GM12878 (cell line): ENCODE data around the gene DNAH8. TPM values are rescaled to one million over a fixed set of nuclear protein-coding genes. Genes with fewer than 3 reads are reported as not detected.

ENCODE experiments used
- ATAC-seq: fragments of 200-7000 bp; cut with Tn5 transposase; 3 replicates; pipeline ENCODE4 v1.9.1; 2020; ENCODE audit warnings: mild to moderate bottlenecking, moderate library complexity
- BruUV-seq: library from RNA; stranded (reverse); fragments of 400-500 nt; replicated peaks from 2 replicates; lab custom pipeline; 2021; lab: Mats Ljungman, UMichigan
- CTCF ChIA-PET: fragments of 300-600 bp; sonication (Branson Sonifier 250); formaldehyde crosslinking; extraction: SDS; loops from one replicate; lab custom pipeline; 2021; ENCODE audit warnings: inconsistent platforms; lab: Yijun Ruan, JAX
- POLR2A ChIA-PET: fragments of 350-600 bp; formaldehyde crosslinking; extraction: SDS; loops from one replicate; lab custom pipeline; 2021; ENCODE audit warnings: inconsistent platforms; lab: Charles Lee
- RAD21 ChIA-PET: fragments of 300-600 bp; sonication (Branson Sonifier 250); formaldehyde crosslinking; loops from one replicate; lab custom pipeline; 2023; ENCODE audit warnings: antibody characterized with exemption; ENCODE audit not compliant: unreplicated experiment; lab: Charles Lee
- SMC1A ChIA-PET: fragments of 300-600 bp; sonication (Branson Sonifier 250); formaldehyde crosslinking; loops from one replicate; lab custom pipeline; 2023; ENCODE audit not compliant: unreplicated experiment, uncharacterized antibody; lab: Charles Lee
- DNase-seq: peaks from one replicate; pipeline ENCODE4 v3.0.0-alpha.2; 2011; ENCODE audit warnings: low read depth, low spot score
- FAIRE-seq: peaks from 3 replicates; lab custom pipeline; 2011; peaks lifted over from hg19 to GRCh38; lab: Jason Lieb, UNC
- H2AFZ ChIP-seq: 2 replicates; pipeline ENCODE4 v1.6.0; 2011; ENCODE audit warnings: low read depth, low read length, control low read depth; ENCODE audit not compliant: control insufficient read depth
- H3K27ac ChIP-seq: 2 replicates; pipeline ENCODE4 v1.5.1; 2011; ENCODE audit warnings: control low read depth; ENCODE audit not compliant: control insufficient read depth, insufficient read depth
- H3K27me3 ChIP-seq, 2 experiments: replicated peaks in 1 of 2; 2 replicates each; pipeline versions ENCODE4 v1.6.0 to v1.6.1; 2011; ENCODE audit warnings: low read length in 1 of 2; ENCODE audit not compliant: control insufficient read depth in 2 of 2, insufficient read depth in 2 of 2
- H3K36me3 ChIP-seq, 2 experiments: 2 replicates each; pipeline ENCODE4 v1.5.1; 2011; ENCODE audit warnings: low read length in 1 of 2; ENCODE audit not compliant: control insufficient read depth in 2 of 2, insufficient read depth in 2 of 2
- H3K4me1 ChIP-seq: 2 replicates; pipeline ENCODE4 v1.6.1; 2011; ENCODE audit warnings: mild to moderate bottlenecking, low read length, moderate library complexity, mixed read lengths; ENCODE audit not compliant: control insufficient read depth, insufficient read depth
- H3K4me2 ChIP-seq: 2 replicates; pipeline ENCODE4 v1.6.0; 2011; ENCODE audit warnings: control low read depth; ENCODE audit not compliant: control insufficient read depth, insufficient read depth
- H3K4me3 ChIP-seq: fragments of 200-600 bp; sonication (generic); 2 replicates; pipeline ENCODE4 v1.5.1; 2016
- H3K79me2 ChIP-seq: 2 replicates; pipeline ENCODE4 v1.6.0; 2011; ENCODE audit warnings: low read length; ENCODE audit not compliant: control insufficient read depth, insufficient read depth
- H3K9ac ChIP-seq: 2 replicates; pipeline ENCODE4 v1.8.0; 2011; ENCODE audit warnings: low read length, control low read depth, mixed read lengths; ENCODE audit not compliant: control insufficient read depth, insufficient read depth
- H3K9me3 ChIP-seq: replicated peaks from 3 replicates; pipeline ENCODE4 v1.5.1; 2011; ENCODE audit warnings: mild to moderate bottlenecking, low read length; ENCODE audit not compliant: control insufficient read depth, insufficient read depth
- H4K20me1 ChIP-seq: 2 replicates; pipeline ENCODE4 v1.6.0; 2011; ENCODE audit not compliant: control insufficient read depth, insufficient read depth
- CREB1 ChIP-seq: IDR thresholded peaks from 2 replicates; pipeline ENCODE4 v1.6.1; 2012; ENCODE audit warnings: low read depth, mild to moderate bottlenecking, inconsistent platforms
- CTCF ChIP-seq, 3 experiments: IDR thresholded peaks in 2 of 3; conservative IDR thresholded peaks in 1 of 3; 2 replicates each; pipeline ENCODE4 v1.5.1; 2011; ENCODE audit warnings: low read depth in 3 of 3, low read length in 3 of 3, mild to moderate bottlenecking in 3 of 3, control low read depth in 2 of 3, moderate library complexity in 2 of 3, inconsistent platforms in 1 of 3, mixed read lengths in 1 of 3; ENCODE audit not compliant: control insufficient read depth in 2 of 3, insufficient read depth in 1 of 3; ENCODE audit errors: extremely low read depth in 1 of 3
- FOXM1 ChIP-seq: IDR thresholded peaks from 2 replicates; pipeline ENCODE4 v1.6.1; 2012; ENCODE audit warnings: low read depth, mild to moderate bottlenecking, inconsistent platforms, low read length, moderate library complexity
- MEF2A ChIP-seq: IDR thresholded peaks from 2 replicates; pipeline ENCODE4 v1.6.1; 2011; ENCODE audit warnings: low read depth, mild to moderate bottlenecking, low read length, moderate library complexity; ENCODE audit not compliant: insufficient read depth
- RAD21 ChIP-seq: IDR thresholded peaks from 2 replicates; pipeline ENCODE4 v1.6.1; 2011; ENCODE audit warnings: mild to moderate bottlenecking, low read depth, low read length, moderate library complexity; ENCODE audit not compliant: insufficient read depth
- RBBP5 ChIP-seq: fragments of 200-600 bp; sonication (generic); conservative IDR thresholded peaks from 2 replicates; pipeline ENCODE4 v1.6.1; 2016
- SMAD1 ChIP-seq: fragments of 450-650 bp; IDR thresholded peaks from 2 replicates; pipeline ENCODE4 v1.6.1; 2018; ENCODE audit warnings: mild to moderate bottlenecking, low read depth; ENCODE audit not compliant: partially characterized antibody
- SMC3 ChIP-seq: IDR thresholded peaks from 2 replicates; pipeline ENCODE4 v1.6.1; 2011; ENCODE audit warnings: low read length, improper control_type of control experiment, borderline replicate concordance
- ZBTB11 ChIP-seq: fragments of 450-650 bp; formaldehyde crosslinking; IDR thresholded peaks from 2 replicates; pipeline ENCODE4 v1.5.0; 2022; ENCODE audit warnings: mild to moderate bottlenecking, missing genetic modification characterization
- ZNF274 ChIP-seq: IDR thresholded peaks from one replicate; pipeline ENCODE4 v1.8.0; 2011; ENCODE audit not compliant: insufficient read length, insufficient read depth
- ZSCAN29 ChIP-seq: fragments of 450-650 bp; IDR thresholded peaks from 2 replicates; pipeline ENCODE4 v1.6.1; 2017; ENCODE audit warnings: mild to moderate bottlenecking, moderate library complexity
- WGBS: methylation state at CpG from one replicate; pipeline ENCODE4 v1.1.6; 2016; ENCODE audit warnings: low lambda C conversion rate; ENCODE audit not compliant: insufficient replicate concordance, insufficient coverage; ENCODE audit errors: missing lambda C conversion rate; 5-methylcytosine and 5-hydroxymethylcytosine counted together
- in situ Hi-C: fragments of 300-500 bp; cut with MboI; formaldehyde crosslinking; loops from 9 replicates; pipeline ENCODE4 v1.14.3; 2018; ENCODE audit warnings: mixed read lengths
- intact Hi-C: fragments of 100-400 bp; cut with micrococcal nuclease; formaldehyde crosslinking; loops from one replicate; pipeline ENCODE4 v1.14.2; 2022; ENCODE audit not compliant: unreplicated experiment
- polyA plus RNA-seq, 11 experiments: library from polyadenylated mRNA; depleted of rRNA in 4 of 11; unstranded in 6 of 11; stranded (reverse) in 5 of 11; fragments of >200 nt; fragmentation: Nextera tagmentation in 4 of 11; fragmentation: Illumina TruSeq in 1 of 11; extraction: Ambion mirVana in 4 of 11; extraction: Trizol in 1 of 11; gene quantifications; 1 replicate in 1 of 11; 2 replicates in 10 of 11; pipeline versions ENCODE4 v1.2.1 to v1.2.3, GENCODE V29; 2011 to 2016; ENCODE audit warnings: inconsistent platforms in 2 of 11, missing spikeins in 2 of 11, low read depth in 1 of 11
- total RNA-seq, 4 experiments: library from RNA; depleted of rRNA in 3 of 4; stranded (reverse); fragments of >200 nt in 3 of 4; fragmentation: Illumina TruSeq in 1 of 4; extraction: Trizol in 1 of 4; gene quantifications; 2 replicates each; pipeline versions ENCODE4 v1.2.1 to v1.2.3, GENCODE V29; 2013 to 2021

Gene DNAH8
- total and polyA plus RNA-seq, 10 of the 15 experiments (the other 5 are each of a cell fraction or from before 2014, with no cell fraction given) = 0.02 to 0.34 (median 0.10) TPM; not detected in 3

- in situ Hi-C loops = loop anchor here (5.0 kb wide), 1 partner anchor 329 kb away; no protein-coding TSS in a partner anchor
- peak; percentile 9 for DNase-seq
- CTCF ChIA-PET = interaction anchor here (0.6 to 3.2 kb wide), 12 partner anchors 10 to 333 kb away, joined by 3 to 12 read pairs (median 4); partner anchors contain the start of gene SAYSD1
Observed at GRCh38 chr6:38973178-38974057, 258.3 kb downstream of the DNAH8 start.

More at GRCh38 chr6:38973178-38974057, 258.3 kb downstream of the DNAH8 start:
- H3K4me2 ChIP-seq = no peak overlapping the region
- no peak overlapping the region for H3K4me3 ChIP-seq
- intact Hi-C loops = loop anchor here (1.0 kb wide), 1 partner anchor 330 kb away; no protein-coding TSS in a partner anchor
- H3K4me1 ChIP-seq = no peaks in the 10 kb centered on the region
- 47% methylated on average over 8 of the region's 8 CpGs for WGBS
- peak; percentile 88 for ATAC-seq
- RAD21 ChIA-PET = interaction anchor here (1.1 kb wide), 1 partner anchor 329 kb away, joined by 7 read pairs; no protein-coding TSS in a partner anchor
- no TSS peak for BruUV-seq
- no peaks in the 10 kb centered on the region; a peak in 1 of 4 replicates for H3K27me3 ChIP-seq
- POLR2A ChIA-PET = no interaction called here
- TF ChIP-seq CREB1 (no peak), SMC3 (peak; percentile 48; the same call in 1 of the 2 replicates), FOXM1 (no peak), ZBTB11 (CRISPR knock-in tag) (no peak), CTCF (IDR thresholded peaks at IDR 0.05 in 2 of 3, conservative IDR thresholded peaks at IDR 0.05 in 1 of 3; ENCODE audit: control insufficient read depth in 2 of 3, extremely low read depth in 1 of 3, insufficient read depth in 1 of 3, low read depth in 3 of 3, low read length in 3 of 3) (peak; percentile 62 to 71 (median 64)), SMAD1 (no peak), ZSCAN29 (no peak), ZNF274 (no peak), RAD21 (peak; percentile 61), MEF2A (no peak), RBBP5 (no peak)
- TF ChIP-seq, all 136 proteins: peak for 3
- H3K9me3 ChIP-seq = no peaks in the 10 kb centered on the region
- SMC1A ChIA-PET = interaction anchor here (1.0 to 1.3 kb wide), 2 partner anchors 23 to 329 kb away, joined by 3 to 4 read pairs; no protein-coding TSS in a partner anchor
- no peaks in the 10 kb centered on the region for H3K36me3 ChIP-seq
- no peaks in the 10 kb centered on the region for H3K79me2 ChIP-seq
- H3K27ac ChIP-seq = no peak overlapping the region
- no peak overlapping the region for H2AFZ ChIP-seq
- no peak overlapping the region for H3K9ac ChIP-seq
- no peaks in the 10 kb centered on the region for H4K20me1 ChIP-seq
- peak; percentile 99 for FAIRE-seq
